ENCODE results near the gene OMP. TPM values are rescaled to one million over a fixed set of nuclear protein-coding genes. Genes with fewer than 3 reads are reported as not detected.

Gene OMP
- total and polyA plus RNA-seq, 8 donors: 0.61 to 0.78 (median 0.69) TPM; not detected in 5

- H3K27me3 ChIP-seq: no peaks in the 10 kb centered on the region
- ATAC-seq (no peak), FAIRE-seq (no peak), DNase-seq (no peak)
- H3K4me1 ChIP-seq: peaks cover 0 to 27% (median 0%) of the 10 kb centered on the region in 3 donors
- WGBS, 2 donors: 91 to 94% methylated on average over 4 of the region's 4 CpGs
- intact Hi-C loops (cut with DNase I): no loop called here
- H3K36me3 ChIP-seq: no peaks in the 10 kb centered on the region
- no peak overlapping the region for H3K27ac ChIP-seq
- no peaks in the 10 kb centered on the region for H3K9me3 ChIP-seq
- no peak for TF ChIP-seq CTCF (IDR thresholded peaks at IDR 0.05)
- H3K4me3 ChIP-seq: no peak overlapping the region
These were observed 37.9 kb upstream of the OMP start for GRCh38 chr11:77064648-77065217.

- peak in 2 of 4 donors; percentile 1 to 19 for ATAC-seq
- intact Hi-C loops (cut with DNase I): no loop called here
- no peaks in the 10 kb centered on the region for H3K27me3 ChIP-seq
- H3K4me3 ChIP-seq: peak overlapping the region in 2 of 4 donors; percentile 64 to 79
- DNase-seq: peak in 1 of 6 donors; percentile 34
- WGBS, 2 donors: 57 to 65% methylated on average over 14 of the region's 14 CpGs
- peak overlapping the region; percentile 68 to 92 (median 78) for H3K27ac ChIP-seq
- H3K9me3 ChIP-seq: no peaks in the 10 kb centered on the region
- TF ChIP-seq CTCF (IDR thresholded peaks at IDR 0.05): no peak
- no peak for FAIRE-seq
- peaks cover 0 to 23% (median 0%) of the 10 kb centered on the region in 3 donors for H3K4me1 ChIP-seq
- no peaks in the 10 kb centered on the region for H3K36me3 ChIP-seq
These were observed 36.8 kb upstream of the OMP start for GRCh38 chr11:77065878-77066228.

GRCh38 chr11:77066229-77067042 is 36.2 kb upstream of the OMP start, which contains the start of gene CAPN5:
CAPN5 (plus strand) TSS chr11:77066971; CDS start chr11:77084887, 17,916 bp downstream.
- H3K36me3 ChIP-seq: no peaks in the 10 kb centered on the region
- peak within 1 kb of the TSS; percentile 40 to 79 (median 59) for H3K4me3 ChIP-seq
- peak; percentile 96 to 98 (median 96) for ATAC-seq
- DNase-seq: peak; percentile 90 to 97 (median 95)
- no peaks in the 10 kb centered on the region for H3K9me3 ChIP-seq
- peak within 1 kb of the TSS; percentile 68 to 92 (median 78) for H3K27ac ChIP-seq
- H3K4me1 ChIP-seq: peaks cover 0 to 17% (median 0%) of the 10 kb centered on the region in 3 donors
- no peak for FAIRE-seq
- 5 to 8% methylated on average over 40 to 69 of the region's 69 CpGs for WGBS, 2 donors
- TF ChIP-seq CTCF (IDR thresholded peaks at IDR 0.05): no peak
- no peaks in the 10 kb centered on the region for H3K27me3 ChIP-seq
- intact Hi-C loops (cut with DNase I): no loop called here

GRCh38 chr11:77067861-77068443 is 34.7 kb upstream of the OMP start:
- Histone ChIP-seq H3K4me1 (peaks cover 4 to 30% (median 7%) of the 10 kb centered on the region in 3 donors), H3K36me3 (no peaks in the 10 kb centered on the region), H3K27ac (no peak overlapping the region), H3K9me3 (no peaks in the 10 kb centered on the region), H3K4me3 (no peak overlapping the region), H3K27me3 (no peaks in the 10 kb centered on the region)
- WGBS, 2 donors: 77 to 86% methylated on average over 8 of the region's 8 CpGs
- intact Hi-C loops (cut with DNase I): no loop called here
- ATAC-seq: no peak
- no peak for TF ChIP-seq CTCF (IDR thresholded peaks at IDR 0.05)
- no peak for FAIRE-seq
- peak in 2 of 6 donors; percentile 45 to 76 for DNase-seq
